HG02588 (cell line): ENCODE data around the gene SUPT4H1.

ENCODE experiments used
- ATAC-seq: cut with Tn5 transposase; IDR thresholded peaks from one replicate; pipeline ENCODE4 v1.9.1; 2021; ENCODE audit warnings: mild to moderate bottlenecking, moderate library complexity; ENCODE audit not compliant: unreplicated experiment

The SUPT4H1 gene

DNA sequence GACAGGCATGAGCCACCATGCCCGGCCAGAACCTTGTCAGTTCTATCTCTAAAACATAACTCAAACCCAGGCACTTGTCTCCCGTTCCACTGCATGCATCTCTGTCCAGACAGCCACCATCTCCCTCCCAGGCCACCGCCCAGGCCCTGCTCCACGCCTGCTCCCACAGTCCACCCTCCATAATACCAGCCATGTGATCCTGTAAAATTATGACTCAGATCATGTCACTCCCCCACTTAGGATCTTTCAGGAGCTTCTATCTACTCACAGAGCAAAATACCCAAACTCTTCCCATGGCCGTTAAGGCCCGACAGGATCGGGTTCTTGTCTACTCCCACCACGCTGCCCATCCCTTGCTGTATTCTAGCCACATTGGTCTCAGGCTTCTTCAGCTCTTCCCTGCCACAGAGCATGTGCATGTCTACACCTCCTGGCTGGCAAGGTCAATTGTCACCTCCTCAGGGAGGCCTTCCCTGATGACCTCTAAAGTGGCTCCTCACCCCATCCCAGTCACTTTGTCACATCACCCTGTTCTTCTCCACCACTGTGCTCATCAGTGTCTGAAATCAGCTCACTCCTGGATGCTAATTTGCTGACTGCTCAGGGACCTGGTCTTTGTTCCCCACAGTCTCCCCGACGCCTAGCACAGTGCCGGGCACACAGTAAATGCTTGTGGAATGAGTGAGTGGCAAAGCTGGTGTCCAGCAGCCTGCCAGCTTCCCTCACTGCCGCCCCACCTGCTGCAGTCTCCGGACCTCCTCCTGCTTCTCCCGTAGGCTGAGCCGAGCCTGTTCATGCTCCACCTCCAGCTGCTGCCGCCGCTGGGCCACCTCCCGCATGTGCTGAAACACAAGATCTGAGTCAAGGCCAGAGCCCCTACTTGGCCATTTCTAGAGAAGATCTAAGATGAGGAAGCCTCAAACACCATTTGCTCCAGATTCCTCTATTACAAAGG is 30.2 kb downstream of the SUPT4H1 start:
- no peak for ATAC-seq

DNA sequence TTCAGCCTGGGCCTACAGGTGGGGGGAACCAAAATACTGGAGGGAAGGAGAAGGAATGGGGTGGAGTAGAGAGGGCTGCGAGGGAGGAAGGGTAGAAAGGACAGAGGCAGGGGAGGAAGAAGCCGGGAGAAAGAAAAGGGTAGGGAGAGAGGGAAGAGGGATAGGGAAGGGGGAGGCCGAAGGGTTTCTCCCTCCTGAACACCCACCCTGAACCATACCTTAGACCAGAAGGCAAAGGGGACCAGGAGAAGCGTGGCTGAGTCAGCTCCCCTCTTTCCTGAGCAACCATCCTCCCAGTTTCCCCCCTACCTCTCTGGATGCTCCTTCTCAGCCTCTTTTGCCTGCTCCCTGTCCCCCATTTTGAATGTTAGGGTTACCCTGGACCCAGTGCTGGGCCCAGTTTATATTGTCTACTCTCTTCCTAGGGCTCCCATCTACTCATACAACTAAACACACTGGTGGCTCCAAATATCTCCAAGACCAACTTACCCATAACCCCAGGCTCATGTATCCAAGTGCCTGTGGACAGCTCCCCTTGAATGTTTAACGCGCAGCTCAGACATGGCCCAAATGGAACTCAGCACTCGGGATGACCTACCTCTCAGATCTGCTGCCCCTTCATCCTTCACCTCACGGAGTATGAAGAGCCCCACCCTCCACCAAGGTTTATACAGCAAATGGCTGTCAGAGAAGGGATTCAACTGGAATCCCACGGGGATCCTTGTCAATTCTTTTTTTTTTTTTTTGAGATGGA is 31.3 kb downstream of the SUPT4H1 start:
- ATAC-seq, result no peak

DNA sequence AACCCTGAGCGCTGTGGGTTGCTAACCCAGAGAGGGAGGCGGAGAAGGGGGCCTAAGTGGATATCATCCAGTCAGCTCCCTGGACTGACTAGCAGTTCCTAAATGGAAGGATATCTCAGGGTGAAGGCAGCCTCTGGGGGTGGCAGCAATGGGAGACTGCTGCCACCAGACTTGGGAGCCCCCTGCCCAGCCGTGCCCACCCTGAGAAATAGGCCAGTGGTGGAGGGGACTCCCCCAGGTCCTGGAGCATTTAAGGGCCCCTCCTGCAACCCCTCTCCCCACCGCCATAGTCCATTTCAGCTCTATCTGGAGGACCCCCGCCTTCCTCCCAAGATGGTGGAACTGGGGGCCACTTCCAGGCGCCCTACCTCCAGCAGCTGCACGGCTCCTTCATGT is 31.8 kb downstream of the SUPT4H1 start:
- ATAC-seq, result no peak

DNA sequence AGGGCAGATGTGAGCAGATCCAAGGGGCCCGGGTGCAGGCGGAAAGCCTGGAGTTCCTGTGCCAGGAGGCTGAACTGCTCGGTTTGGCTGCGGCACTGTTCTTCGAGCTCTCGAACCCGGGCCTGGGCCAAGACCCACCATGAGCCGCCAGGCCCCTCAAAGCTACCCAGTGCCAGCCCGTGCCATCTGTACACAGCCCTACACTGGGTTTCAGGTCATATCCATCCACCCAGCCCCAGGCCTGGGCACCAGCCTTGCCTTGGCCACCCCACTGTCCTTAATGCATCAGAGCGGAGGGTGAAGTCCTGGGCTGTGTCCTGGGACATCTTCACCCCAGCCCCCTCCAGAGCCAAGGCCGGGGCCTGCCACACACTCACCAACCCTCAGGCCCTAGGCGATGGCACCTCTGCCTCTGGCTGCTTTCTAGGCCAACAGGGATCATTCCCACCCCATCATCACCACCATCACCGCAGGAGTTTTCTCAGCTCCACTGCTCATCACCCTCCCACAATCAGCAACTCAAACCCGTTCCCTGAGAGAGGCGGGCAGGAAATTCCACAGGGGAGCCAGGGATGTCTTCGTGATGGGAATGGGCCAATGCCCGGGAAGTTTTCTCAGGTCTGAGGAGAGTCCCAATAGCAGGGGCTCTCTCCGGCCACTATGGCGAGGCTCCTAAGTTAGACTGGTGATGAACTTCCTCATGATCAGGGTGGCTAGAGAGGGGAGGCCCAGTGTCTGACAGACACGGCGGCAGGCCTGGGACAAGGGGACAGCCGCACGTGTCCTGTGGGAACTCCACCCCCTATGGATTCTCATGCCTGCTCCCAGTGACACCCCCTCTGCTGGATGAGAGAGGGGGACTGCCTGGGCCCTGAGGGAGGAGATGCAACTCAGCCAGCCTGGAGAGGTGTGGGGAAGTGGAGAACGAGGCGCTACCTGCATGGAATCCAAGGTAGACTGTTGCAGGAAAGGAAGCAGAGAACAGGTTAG is 32.5 kb downstream of the SUPT4H1 start:
- no peak for ATAC-seq

DNA sequence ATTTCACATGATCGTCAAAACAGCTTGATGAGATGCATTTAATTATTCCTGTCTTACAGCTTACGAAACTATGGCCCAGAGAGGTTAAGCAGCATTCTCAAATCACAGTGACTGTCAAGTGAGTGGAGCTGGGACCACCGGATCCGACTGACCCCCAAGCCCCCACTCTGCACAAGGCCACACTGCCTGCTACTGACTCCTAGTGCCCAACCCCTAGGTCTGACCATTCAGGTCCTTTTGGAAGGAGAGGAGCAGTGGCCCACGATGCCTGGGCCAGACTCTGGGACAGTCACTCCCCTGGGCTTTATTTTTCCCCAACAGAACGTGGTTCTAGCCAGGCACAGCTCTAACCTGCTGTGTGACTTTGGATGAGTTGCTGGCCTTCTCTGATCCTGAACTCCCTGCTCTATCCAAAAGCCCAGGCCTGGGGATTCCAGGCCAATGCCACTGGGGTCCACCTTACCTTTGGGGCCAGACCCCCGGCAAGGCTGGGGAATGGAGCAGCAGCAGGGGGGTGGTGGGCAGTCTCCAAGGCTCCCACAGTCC is 33.3 kb downstream of the SUPT4H1 start:
- no peak for ATAC-seq

DNA sequence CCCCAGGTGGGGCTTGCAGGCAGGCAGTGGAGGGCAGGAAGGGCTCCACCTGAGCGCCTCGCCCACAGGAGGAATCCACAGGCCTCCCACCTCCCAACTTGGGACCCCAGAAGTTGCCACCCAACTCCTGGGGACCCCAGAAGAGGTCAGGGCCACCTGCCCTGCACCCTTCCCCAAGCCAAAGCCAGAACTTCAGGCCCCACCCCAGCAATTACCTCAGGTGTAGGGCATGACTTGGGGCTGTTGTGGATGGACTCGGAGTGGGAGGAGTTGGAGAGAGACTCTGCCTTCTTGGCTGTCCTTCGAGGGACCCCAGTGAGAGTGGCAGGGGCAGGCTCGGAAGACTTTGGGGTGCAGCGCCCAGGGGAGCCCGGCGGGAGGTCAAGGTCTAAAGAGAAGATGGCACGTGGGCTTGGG is 33.9 kb downstream of the SUPT4H1 start:
- ATAC-seq, result no peak

DNA sequence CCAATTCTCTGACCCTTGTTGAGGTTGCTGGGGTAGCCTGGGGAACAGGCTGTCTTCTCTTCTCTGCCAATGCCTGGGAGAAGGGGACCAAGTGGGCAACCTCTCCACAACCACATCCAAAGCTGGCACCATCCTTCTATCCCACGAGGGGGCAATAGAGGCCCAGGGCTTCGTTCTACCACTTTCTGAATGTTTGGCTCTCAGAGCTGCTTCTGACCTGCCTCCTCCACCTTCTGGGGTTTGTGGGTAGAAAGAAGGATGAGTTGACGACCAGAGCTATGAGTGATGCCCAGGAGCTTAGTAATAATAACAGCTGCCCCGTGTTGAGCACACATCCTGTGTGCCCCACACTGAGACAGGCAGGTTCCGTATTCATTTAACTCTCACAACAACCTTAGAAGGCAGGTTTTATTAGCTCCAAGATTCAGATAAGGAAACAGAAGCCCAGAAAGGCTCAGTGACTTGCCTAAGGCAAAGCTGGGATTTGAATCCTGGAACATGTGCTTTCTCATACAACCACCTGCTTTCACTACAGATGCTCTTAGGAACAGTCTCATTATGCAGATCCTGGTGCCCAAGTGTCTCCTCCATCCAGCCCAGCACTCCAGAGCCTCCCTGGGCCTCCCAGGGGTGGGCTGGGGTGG is 34.5 kb downstream of the SUPT4H1 start:
- ATAC-seq, result peak; percentile 69

DNA sequence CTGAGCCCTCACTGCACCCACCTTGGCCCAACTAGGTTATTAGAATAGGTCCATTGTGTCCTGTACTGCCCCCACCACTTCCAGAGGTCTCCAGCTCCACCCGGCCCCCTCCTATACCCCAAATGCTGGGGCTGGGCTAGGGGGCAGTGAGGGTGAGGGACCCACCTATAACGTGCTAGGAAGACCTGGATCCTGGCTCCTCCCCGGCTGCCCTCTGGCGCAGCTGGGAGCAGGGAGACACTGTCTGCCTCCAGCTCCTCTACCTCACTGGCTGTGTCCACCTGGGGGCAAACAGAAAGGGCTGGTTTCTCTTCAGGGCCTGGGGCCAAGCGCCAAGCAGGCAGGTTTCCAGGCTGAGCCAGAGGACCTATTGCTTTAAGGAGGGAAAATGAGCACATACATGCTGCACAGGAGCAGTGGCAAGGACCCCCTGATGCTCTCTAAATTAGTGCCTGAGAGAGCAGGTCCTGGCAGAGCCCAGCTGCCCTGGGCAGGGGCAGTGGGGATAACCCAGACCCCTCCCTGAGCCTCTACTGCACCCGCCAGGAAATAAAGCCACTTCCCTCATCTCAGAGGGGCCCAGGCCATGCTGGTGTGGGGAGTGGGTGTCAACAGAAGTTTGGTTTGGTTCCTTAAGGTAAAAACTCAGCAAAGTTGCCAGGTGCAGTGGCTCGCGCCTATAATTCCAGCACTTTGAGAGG is 35.6 kb downstream of the SUPT4H1 start:
- no peak for ATAC-seq

DNA sequence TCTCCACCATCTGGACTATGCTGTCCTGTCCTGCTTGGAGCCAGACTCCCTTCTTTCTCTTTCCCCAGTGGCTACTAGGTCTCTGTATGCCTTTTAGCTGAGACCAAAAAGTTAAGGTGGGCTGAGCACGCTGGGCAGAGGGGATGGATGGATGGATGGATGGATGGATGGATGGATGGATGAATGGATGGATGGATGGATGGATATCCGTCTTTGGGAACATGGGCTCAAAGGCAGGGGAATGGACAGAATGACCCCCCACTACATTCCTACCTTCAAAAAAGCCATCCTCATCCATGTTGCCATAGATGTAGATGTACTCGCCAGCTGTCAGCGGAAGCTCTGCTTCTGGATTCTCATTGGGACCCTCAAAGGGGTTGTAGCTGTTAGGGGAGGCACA is 36.3 kb downstream of the SUPT4H1 start:
- ATAC-seq, result no peak

DNA sequence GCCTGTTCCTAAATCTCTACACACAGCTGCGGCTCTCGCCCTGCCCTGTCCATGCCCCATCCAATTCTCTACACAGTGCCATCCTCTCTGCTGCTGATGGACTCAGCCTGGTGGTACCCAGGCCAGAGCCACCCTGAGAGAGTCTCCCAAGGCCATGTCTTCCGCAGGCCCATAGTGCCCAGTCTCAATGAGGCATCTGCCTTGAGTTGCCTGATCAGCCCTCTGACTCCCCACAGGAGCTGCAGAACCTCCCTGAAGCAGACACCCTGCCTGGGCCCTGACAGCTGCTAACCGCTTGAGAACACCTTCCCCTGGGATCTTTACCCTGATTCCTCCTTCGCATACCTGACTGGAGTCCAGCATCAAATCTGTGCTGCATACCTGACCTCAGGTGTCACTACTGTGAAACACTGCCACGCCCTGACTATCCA is 36.7 kb downstream of the SUPT4H1 start:
- no peak for ATAC-seq

DNA sequence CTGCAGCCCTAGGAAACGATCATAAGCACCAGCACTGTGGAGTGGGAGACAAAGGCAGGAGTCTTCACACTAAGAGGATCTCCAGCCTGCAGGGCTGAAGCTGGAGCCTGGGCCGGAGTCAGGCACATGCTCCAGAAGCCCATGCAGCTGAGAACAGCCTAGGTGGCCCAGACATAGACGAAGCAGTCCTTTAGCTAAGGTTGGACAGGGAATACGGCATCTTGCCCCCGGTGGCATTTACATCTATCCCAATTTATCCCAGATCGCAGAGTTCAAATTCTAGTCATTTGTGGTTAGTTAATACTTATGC is 37.3 kb downstream of the SUPT4H1 start:
- ATAC-seq, result no peak

DNA sequence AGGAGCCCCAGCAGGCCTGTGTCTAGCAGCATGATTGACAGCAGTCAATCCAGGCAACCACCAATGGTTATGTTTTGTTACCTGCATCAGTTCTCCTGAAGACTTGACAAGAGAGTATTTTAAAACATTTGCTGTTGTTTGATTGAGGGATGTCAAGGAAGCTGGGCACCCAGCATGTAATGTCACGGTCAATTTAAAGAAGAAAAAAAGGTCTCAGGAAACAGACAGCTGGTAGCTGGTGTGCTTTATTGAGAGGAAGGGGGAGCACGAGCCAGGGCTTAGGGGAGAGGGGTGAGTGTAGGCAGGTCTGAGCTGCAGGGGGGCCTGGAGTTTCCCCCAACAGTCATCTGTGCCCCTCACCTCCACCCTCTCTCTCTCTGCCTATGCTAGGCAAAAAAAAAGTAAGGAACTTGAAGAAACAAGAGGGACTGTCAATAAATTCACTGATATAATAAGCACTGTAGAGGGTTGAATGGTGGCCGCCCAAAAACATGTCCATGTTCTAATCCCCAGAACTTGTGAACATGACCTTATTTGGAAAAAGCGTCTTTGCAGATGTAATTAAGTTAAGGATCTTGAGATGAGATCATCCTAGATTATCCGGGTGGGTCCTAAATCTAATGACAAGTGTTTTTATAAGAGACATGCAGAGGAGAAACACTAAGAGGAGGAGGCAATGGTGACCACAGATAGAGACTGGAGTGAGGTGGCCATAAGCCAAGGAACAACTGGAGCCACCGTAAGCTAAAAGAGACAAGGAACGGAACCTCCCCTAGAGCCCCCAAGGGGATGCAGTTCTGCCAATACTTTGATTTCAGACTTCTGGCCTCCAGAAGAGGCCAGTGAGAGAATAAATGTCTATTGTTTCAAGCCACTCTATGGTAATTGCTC is 37.9 kb downstream of the SUPT4H1 start:
- ATAC-seq, result no peak

DNA sequence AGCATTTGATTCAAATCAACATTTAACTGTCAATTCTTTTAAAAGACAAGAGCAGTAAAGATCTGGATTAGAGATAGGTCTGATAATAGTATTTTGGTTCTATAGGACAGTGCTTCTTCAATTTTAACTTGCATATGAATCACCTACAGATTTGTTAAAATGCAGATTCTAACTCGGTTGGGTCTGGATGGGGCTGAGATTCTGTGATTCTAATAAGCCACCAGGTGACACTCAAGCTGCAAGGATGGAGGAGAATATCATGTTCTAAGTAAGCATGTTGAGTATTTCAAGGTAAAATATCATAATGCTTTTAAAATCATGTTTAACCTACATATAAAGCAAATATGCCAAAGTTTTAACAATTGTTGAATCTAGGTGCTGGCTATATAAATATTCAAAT is 39.2 kb downstream of the SUPT4H1 start:
- ATAC-seq, result no peak

DNA sequence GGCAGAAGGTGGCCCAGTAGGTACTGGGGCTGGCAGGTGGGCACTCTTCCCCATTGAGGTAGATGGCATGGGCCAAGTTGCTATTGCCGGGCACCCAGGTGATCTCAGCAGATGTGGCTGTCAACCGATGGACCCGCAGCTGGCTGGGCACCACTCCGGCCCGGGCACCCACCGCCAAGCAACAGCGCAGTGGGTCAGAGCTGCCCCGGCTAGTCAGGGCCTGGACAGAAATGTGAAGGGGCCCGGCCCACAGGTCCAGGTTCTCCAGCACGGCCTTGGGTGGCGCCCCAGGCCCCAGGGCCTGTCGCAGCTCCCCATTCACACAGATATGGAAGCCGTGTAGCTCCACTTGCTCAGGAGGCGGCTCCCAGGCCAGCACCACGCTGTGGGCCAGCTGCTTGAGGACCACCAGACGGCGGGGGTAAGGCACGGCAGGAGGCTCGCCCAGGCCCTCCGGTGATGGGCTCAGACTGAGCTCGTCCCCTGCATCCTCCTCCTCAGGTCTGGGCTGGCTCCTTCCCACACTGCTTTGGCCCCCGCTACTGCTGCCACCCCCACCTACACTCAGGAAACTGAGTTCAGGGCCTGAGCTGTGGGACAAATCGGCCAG is 39.9 kb downstream of the SUPT4H1 start:
- ATAC-seq, result no peak

DNA sequence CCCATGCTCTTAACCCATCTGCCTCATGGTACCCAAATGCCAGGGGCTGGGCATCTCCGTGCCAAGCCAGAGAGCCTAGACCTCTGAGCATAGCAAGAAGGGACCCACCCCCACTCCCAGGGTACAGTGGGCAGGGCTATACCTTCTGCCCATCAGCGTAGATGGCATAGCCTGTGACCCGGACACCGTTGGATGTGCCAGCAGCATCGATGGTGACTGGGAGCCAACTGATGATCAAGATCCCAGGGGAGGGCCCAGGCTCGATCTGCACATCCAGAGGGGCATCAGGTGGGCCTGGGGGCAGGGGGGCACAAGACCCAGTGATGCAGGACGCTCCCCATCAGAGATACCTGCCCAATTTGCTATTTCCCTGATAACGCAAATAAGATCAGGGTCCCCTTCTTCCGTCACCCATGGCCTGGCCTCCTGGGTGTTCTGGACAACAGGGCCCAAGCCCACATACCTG is 40.5 kb downstream of the SUPT4H1 start:
- ATAC-seq, result no peak

DNA sequence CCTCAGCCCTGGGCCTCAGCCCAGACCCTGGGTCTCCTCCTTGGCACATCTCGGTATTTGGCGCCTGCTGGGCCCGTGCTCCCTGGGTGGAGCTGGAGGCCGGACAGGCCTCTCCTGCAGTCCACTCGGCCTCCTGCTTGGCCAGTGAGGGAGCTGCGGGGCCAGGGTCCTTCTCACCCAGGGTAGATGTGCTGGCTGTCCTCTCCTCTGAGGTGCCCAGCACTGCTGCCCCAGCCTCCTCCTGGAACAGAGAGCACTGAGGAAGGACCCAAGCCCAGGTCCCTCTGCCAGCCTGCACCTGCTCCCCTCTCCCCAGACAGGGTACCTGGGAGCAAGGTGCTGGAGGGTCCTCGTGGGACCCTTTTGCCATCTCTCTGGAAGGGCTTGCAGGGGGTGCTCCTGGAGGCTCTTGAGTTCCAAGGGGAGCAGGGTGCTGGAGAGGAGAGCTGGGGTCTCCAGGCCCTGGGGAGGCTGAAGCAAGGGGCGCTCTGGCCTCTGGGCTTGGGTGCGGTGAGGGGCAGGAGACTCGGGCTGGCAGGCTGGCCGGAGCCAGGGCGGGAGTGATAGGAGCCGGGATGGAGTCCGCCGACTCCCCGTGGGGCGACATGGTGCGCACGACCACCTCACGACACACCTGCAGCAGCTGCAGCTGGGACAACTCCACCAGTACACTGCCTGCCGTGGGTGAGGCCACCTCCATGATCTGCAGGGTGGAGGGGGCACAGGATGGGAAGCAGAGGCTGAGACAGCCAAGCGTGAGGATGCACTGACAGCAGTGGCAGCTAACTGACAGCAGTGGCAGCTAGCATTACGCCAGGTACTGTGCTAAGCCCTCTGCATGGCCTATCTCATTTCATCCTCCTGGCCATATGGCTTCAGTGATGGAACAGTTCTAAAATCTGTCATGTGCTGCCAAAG is 41.2 kb downstream of the SUPT4H1 start:
- ATAC-seq, result no peak

DNA sequence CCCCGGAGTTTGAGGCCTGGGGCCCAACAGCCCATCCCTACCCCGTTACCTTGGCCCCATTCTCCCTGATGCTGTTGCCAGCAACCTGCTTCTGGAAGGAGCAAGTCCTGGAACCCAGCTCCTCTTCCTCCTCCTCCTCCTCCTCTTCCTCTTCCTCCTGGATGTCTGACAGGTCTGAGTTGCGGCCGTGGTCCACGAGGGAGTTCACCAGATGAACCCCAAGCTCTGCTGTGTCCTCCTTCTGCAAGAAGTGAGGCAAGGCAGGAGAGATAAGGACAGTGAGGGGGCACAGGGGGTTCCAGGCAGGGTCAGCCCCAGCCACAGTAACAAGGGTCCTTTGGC is 42.1 kb downstream of the SUPT4H1 start:
- no peak for ATAC-seq
